B cell (primary cell): Measurements from ENCODE around the gene PGBD5. TPM values are rescaled to one million over a fixed set of nuclear protein-coding genes. Genes with fewer than 3 reads are reported as not detected.

ENCODE experiments used
- ATAC-seq: fragments of 200-7000 bp; cut with Tn5 transposase; one replicate; pipeline ENCODE4 v1.10.0; 2021; ENCODE audit warnings: low read depth, mild to moderate bottlenecking, moderate number of reproducible peaks, moderate library complexity
- CTCF ChIA-PET: fragments of 350-600 bp; sonication (Branson Sonifier 250); formaldehyde crosslinking; loops from one replicate; lab custom pipeline; 2021; ENCODE audit warnings: antibody characterized with exemption, inconsistent platforms; lab: Charles Lee
- POLR2A ChIA-PET: fragments of 350-600 bp; sonication (Branson Sonifier 250); formaldehyde crosslinking; loops from one replicate; lab custom pipeline; 2021; ENCODE audit warnings: antibody characterized with exemption; lab: Charles Lee
- DNase-seq: peaks from one replicate; pipeline ENCODE4 v3.0.0; 2013
- H2AFZ ChIP-seq: 2 replicates; pipeline ENCODE4 v1.6.1; 2012; ENCODE audit warnings: mild to moderate bottlenecking, low read depth, low read length; ENCODE audit not compliant: insufficient read depth, poor library complexity, severe bottlenecking
- H3K27ac ChIP-seq, 2 donors: 1 replicate in 1 of 2; 2 replicates in 1 of 2; pipeline ENCODE4 v1.5.1; 2012 to 2013; ENCODE audit warnings: low read length in 2 of 2, mild to moderate bottlenecking in 2 of 2, moderate library complexity in 1 of 2
- H3K27me3 ChIP-seq, 4 experiments: fragments of 200-600 bp in 1 of 4; sonication (generic) in 1 of 4; replicated peaks in 1 of 4; 1 replicate in 2 of 4; 2 replicates in 2 of 4; pipeline versions ENCODE4 v1.6.1 to v1.7.0; 2013 to 2016; ENCODE audit warnings: low read length in 3 of 4, mild to moderate bottlenecking in 2 of 4, mixed read lengths in 1 of 4, moderate library complexity in 1 of 4; ENCODE audit not compliant: insufficient read depth in 4 of 4, control insufficient read depth in 3 of 4; ENCODE audit errors: control extremely low read depth in 1 of 4
- H3K36me3 ChIP-seq, 2 experiments: replicated peaks in 1 of 2; 1 replicate in 1 of 2; 2 replicates in 1 of 2; pipeline versions ENCODE4 v1.6.1 to v1.7.1; 2013; ENCODE audit warnings: low read length in 1 of 2; ENCODE audit not compliant: insufficient read depth in 2 of 2, control insufficient read depth in 1 of 2; ENCODE audit errors: control extremely low read depth in 1 of 2, extremely low read depth in 1 of 2
- H3K4me1 ChIP-seq, 2 donors: fragments of 200-600 bp in 1 of 2; sonication (generic) in 1 of 2; 1 replicate in 1 of 2; 2 replicates in 1 of 2; pipeline versions ENCODE4 v1.5.1 to v1.6.1; 2013 to 2017; ENCODE audit warnings: low read length in 2 of 2; ENCODE audit not compliant: control insufficient read depth in 2 of 2, insufficient read depth in 2 of 2
- H3K4me2 ChIP-seq: replicated peaks from 2 replicates; pipeline ENCODE3; 2012; ENCODE audit warnings: mild to moderate bottlenecking, low read depth, low read length; ENCODE audit not compliant: poor library complexity, severe bottlenecking
- H3K4me3 ChIP-seq, 5 experiments: fragments of 200-600 bp in 1 of 5; sonication (generic) in 1 of 5; 1 replicate in 3 of 5; 2 replicates in 2 of 5; pipeline versions ENCODE4 v1.5.1 to v1.7.0; 2011 to 2016; ENCODE audit warnings: low read length in 4 of 5, mild to moderate bottlenecking in 4 of 5, low read depth in 2 of 5, control low read depth in 1 of 5, moderate library complexity in 1 of 5; ENCODE audit not compliant: insufficient read depth in 1 of 5; ENCODE audit errors: control extremely low read depth in 1 of 5, extremely low read depth in 1 of 5
- H3K79me2 ChIP-seq: fragments of 200-600 bp; sonication (generic); one replicate; pipeline ENCODE4 v1.6.0; 2016; ENCODE audit warnings: low read length; ENCODE audit not compliant: control insufficient read depth, insufficient read depth
- H3K9ac ChIP-seq: fragments of 200-600 bp; sonication (generic); 2 replicates; pipeline ENCODE4 v1.6.1; 2017; ENCODE audit warnings: mild to moderate bottlenecking, low read length, moderate library complexity
- H3K9me3 ChIP-seq, 3 donors: one replicate each; pipeline versions ENCODE4 v1.6.1 to v1.7.1; 2013; ENCODE audit warnings: low read length in 2 of 3; ENCODE audit not compliant: control insufficient read depth in 2 of 3, insufficient read depth in 1 of 3; ENCODE audit errors: control extremely low read depth in 1 of 3
- H4K20me1 ChIP-seq: 2 replicates; pipeline ENCODE4 v1.6.0; 2012; ENCODE audit warnings: mild to moderate bottlenecking, low read length; ENCODE audit not compliant: insufficient read depth, control insufficient read depth, poor library complexity, severe bottlenecking
- H3K27ac Mint-ChIP-seq: one replicate; pipeline ENCODE4 v1.8.0; 2021; ENCODE audit warnings: mixed read lengths
- H3K27me3 Mint-ChIP-seq: one replicate; pipeline ENCODE4 v1.8.0; 2021; ENCODE audit warnings: mixed read lengths
- H3K4me1 Mint-ChIP-seq: one replicate; pipeline ENCODE4 v1.8.0; 2021; ENCODE audit warnings: mixed read lengths
- H3K4me3 Mint-ChIP-seq: one replicate; pipeline ENCODE4 v1.8.0; 2021; ENCODE audit warnings: mixed read lengths
- H3K9me3 Mint-ChIP-seq: one replicate; pipeline ENCODE4 v1.8.0; 2022; ENCODE audit warnings: mixed read lengths; ENCODE audit not compliant: insufficient read depth
- EZH2 ChIP-seq: IDR thresholded peaks from 2 replicates; pipeline ENCODE4 v1.6.1; 2012; ENCODE audit warnings: borderline replicate concordance, low read depth, mild to moderate bottlenecking, moderate library complexity, low read length; ENCODE audit not compliant: insufficient read depth, poor library complexity, severe bottlenecking
- WGBS: methylation state at CpG from one replicate; pipeline ENCODE4 v1.1.5; 2013; ENCODE audit warnings: missing lambda C conversion rate; ENCODE audit not compliant: insufficient coverage; 5-methylcytosine and 5-hydroxymethylcytosine counted together
- intact Hi-C: fragments of 100-400 bp; cut with micrococcal nuclease; formaldehyde crosslinking; loops from one replicate; pipeline ENCODE4 v1.10.0; 2022
- polyA plus RNA-seq: library from polyadenylated mRNA; depleted of rRNA; stranded (reverse); fragments of >200 nt; gene quantifications from 2 replicates; pipeline ENCODE4 v1.2.3, GENCODE V29; 2012
- total RNA-seq, 2 donors: library from RNA; stranded (reverse); fragments of 120-200 nt in 1 of 2; gene quantifications; 1 replicate in 1 of 2; 2 replicates in 1 of 2; pipeline versions ENCODE4 v1.2.3 to v1.2.4, GENCODE V29; 2013 to 2022
- TF ChIP-seq, protein P1 (sequence below): fragments of 200-600 bp; IDR thresholded peaks from one replicate; pipeline ENCODE4 v1.8.0; 2022; ENCODE audit warnings: antibody characterized with exemption, mild to moderate bottlenecking

Gene PGBD5
- total and polyA plus RNA-seq, 2 donors (not counting 1 experiment from before 2014, with no cell fraction given), result 0.07 TPM; not detected in 1

GRCh38 chr1:230309646-230310177 lies 116.4 kb downstream of the PGBD5 start:
- H3K27ac ChIP-seq, result no peak overlapping the region
- no peak overlapping the region for H3K4me3 ChIP-seq
- POLR2A ChIA-PET, result no interaction called here
- H3K4me1 ChIP-seq, result peaks cover 3 to 6% of the 10 kb centered on the region in 2 donors
- CTCF ChIA-PET, result interaction anchor here (0.8 to 13.9 kb wide), 10 partner anchors 9 to 1052 kb away, joined by 3 to 265 read pairs (median 5); no protein-coding TSS in a partner anchor
- WGBS, result 100% methylated on average over 14 of the region's 15 CpGs
- no peak for DNase-seq
- no peaks in the 10 kb centered on the region for H3K79me2 ChIP-seq
- Mint-ChIP-seq H3K4me3 (no peak overlapping the region), H3K27me3 (peaks cover 8% of the 10 kb centered on the region), H3K9me3 (no peaks in the 10 kb centered on the region), H3K4me1 (peaks cover 19% of the 10 kb centered on the region), H3K27ac (no peak overlapping the region)
- intact Hi-C loops, result loop anchor here (1.0 to 10.0 kb wide), 7 partner anchors 142 to 1645 kb away; partner anchors contain the start of gene ABCB10
- no peaks in the 10 kb centered on the region for H4K20me1 ChIP-seq
- TF ChIP-seq, protein P1, sequence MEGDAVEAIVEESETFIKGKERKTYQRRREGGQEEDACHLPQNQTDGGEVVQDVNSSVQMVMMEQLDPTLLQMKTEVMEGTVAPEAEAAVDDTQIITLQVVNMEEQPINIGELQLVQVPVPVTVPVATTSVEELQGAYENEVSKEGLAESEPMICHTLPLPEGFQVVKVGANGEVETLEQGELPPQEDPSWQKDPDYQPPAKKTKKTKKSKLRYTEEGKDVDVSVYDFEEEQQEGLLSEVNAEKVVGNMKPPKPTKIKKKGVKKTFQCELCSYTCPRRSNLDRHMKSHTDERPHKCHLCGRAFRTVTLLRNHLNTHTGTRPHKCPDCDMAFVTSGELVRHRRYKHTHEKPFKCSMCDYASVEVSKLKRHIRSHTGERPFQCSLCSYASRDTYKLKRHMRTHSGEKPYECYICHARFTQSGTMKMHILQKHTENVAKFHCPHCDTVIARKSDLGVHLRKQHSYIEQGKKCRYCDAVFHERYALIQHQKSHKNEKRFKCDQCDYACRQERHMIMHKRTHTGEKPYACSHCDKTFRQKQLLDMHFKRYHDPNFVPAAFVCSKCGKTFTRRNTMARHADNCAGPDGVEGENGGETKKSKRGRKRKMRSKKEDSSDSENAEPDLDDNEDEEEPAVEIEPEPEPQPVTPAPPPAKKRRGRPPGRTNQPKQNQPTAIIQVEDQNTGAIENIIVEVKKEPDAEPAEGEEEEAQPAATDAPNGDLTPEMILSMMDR, result no peak
- no peak for TF ChIP-seq EZH2
- no peak for ATAC-seq
- H3K9ac ChIP-seq, result no peak overlapping the region
- H3K4me2 ChIP-seq, result no peak overlapping the region
- H2AFZ ChIP-seq, result no peak overlapping the region
- no peaks in the 10 kb centered on the region for H3K27me3 ChIP-seq
- H3K9me3 ChIP-seq, result no peaks in the 10 kb centered on the region
- H3K36me3 ChIP-seq, result no peaks in the 10 kb centered on the region

DNA sequence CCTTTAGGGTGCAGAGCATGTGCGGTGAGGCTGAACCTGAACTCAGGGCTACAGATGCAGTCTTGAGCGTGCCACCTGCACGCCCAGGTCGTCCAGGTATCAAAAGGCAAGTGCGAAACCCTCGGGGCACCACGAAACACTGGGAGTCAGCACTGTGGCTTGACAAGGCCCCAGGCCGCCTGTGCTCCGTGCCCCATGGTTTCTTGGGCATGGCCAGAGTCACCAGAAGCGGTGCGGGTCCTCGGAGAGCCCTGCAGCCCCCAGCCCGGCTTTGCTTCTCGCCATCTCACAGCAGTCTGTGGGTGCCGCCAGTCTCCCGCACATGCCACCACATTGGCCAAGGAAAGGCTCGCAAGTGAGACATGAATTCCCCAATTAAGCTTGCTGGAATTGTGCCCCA lies 117.3 kb downstream of the PGBD5 start:
- H3K27ac Mint-ChIP-seq, result no peak overlapping the region
- H3K36me3 ChIP-seq, result no peaks in the 10 kb centered on the region
- TF ChIP-seq, protein P1, result no peak
- TF ChIP-seq EZH2, result no peak
- no peaks in the 10 kb centered on the region for H3K9me3 ChIP-seq
- H3K4me1 ChIP-seq, result peaks cover 3 to 6% of the 10 kb centered on the region in 2 donors
- H3K9ac ChIP-seq, result no peak overlapping the region
- no peak overlapping the region for H3K4me3 ChIP-seq
- peaks cover 22% of the 10 kb centered on the region for H3K4me1 Mint-ChIP-seq
- ChIA-PET CTCF (interaction anchor here (0.9 to 13.9 kb wide), 11 partner anchors 8 to 1051 kb away, joined by 3 to 265 read pairs (median 4); no protein-coding TSS in a partner anchor), POLR2A (interaction anchor here (0.7 kb wide), 1 partner anchor 74 kb away, joined by 5 read pairs; no protein-coding TSS in a partner anchor)
- no peak overlapping the region for H3K4me3 Mint-ChIP-seq
- 94% methylated on average over 17 of the region's 17 CpGs for WGBS
- no peak overlapping the region for H3K4me2 ChIP-seq
- H3K27me3 Mint-ChIP-seq, result peaks cover 8% of the 10 kb centered on the region
- intact Hi-C loops, result no loop called here
- ATAC-seq (no peak), DNase-seq (no peak)
- no peaks in the 10 kb centered on the region for H3K27me3 ChIP-seq
- no peaks in the 10 kb centered on the region for H4K20me1 ChIP-seq
- no peak overlapping the region for H3K27ac ChIP-seq
- H2AFZ ChIP-seq, result no peak overlapping the region
- no peaks in the 10 kb centered on the region for H3K79me2 ChIP-seq
- H3K9me3 Mint-ChIP-seq, result no peaks in the 10 kb centered on the region
